Ovary (tissue), 9 donors: ENCODE measurements around the gene TUBB1. TPM values are rescaled to one million over a fixed set of nuclear protein-coding genes. Genes with fewer than 3 reads are reported as not detected.

Experiments used
- DNase-seq, 5 donors: peaks; one replicate each; pipeline ENCODE4 v3.0.0-alpha.2; 2019 to 2020
- H3K27ac ChIP-seq, 2 donors: fragments of 200-600 bp; one replicate each; pipeline versions ENCODE4 v1.5.1 to v1.8.0; 2019 to 2022
- H3K27me3 ChIP-seq: fragments of 200-600 bp; one replicate; pipeline ENCODE4 v1.8.0; 2022
- H3K36me3 ChIP-seq: fragments of 200-600 bp; sonication (generic); one replicate; pipeline ENCODE4 v1.5.1; 2019
- H3K4me1 ChIP-seq: one replicate; pipeline ENCODE4 v1.8.1; 2013; ENCODE audit warnings: mild to moderate bottlenecking, moderate library complexity; ENCODE audit not compliant: insufficient read depth
- H3K4me3 ChIP-seq: fragments of 200-600 bp; sonication (generic); one replicate; pipeline ENCODE4 v1.5.1; 2017
- H3K9me3 ChIP-seq, 2 donors: fragments of 200-600 bp in 1 of 2; sonication (generic) in 1 of 2; one replicate each; pipeline versions ENCODE4 v1.5.1 to v1.8.1; 2013 to 2019; ENCODE audit warnings: mild to moderate bottlenecking in 1 of 2, moderate library complexity in 1 of 2
- CTCF ChIP-seq, 3 donors: fragments of 450-650 bp in 2 of 3; fragments of 200-600 bp in 1 of 3; IDR thresholded peaks; one replicate each; pipeline versions ENCODE4 v1.5.1 to v1.8.0; 2016 to 2022; ENCODE audit warnings: antibody characterized with exemption in 3 of 3, mild to moderate bottlenecking in 1 of 3
- EP300 ChIP-seq: sonication (generic); formaldehyde crosslinking; IDR thresholded peaks from one replicate; pipeline ENCODE4 v1.6.1; 2017; ENCODE audit warnings: antibody characterized with exemption
- POLR2A ChIP-seq: fragments of 450-650 bp; IDR thresholded peaks from one replicate; pipeline ENCODE4 v1.6.1; 2017; ENCODE audit warnings: antibody characterized with exemption, mild to moderate bottlenecking, moderate library complexity
- WGBS, 3 donors: extraction: QIAGEN DNeasy Blood & Tissue Kit in 1 of 3; methylation state at CpG; one replicate each; pipeline versions ENCODE4 v1.1.5 to v1.1.7; 2013 to 2017; 5-methylcytosine and 5-hydroxymethylcytosine counted together
- intact Hi-C, 4 donors: fragments of 100-400 bp; cut with DNase I; formaldehyde crosslinking; loops; one replicate each; pipeline versions ENCODE4 v1.11.0 to v1.15.1; 2022 to 2023
- polyA plus RNA-seq, 2 donors: library from polyadenylated mRNA; stranded (reverse); fragments of 200-250 nt in 1 of 2; fragments of 350-450 nt in 1 of 2; fragmentation: Illumina TruSeq in 1 of 2; extraction: RNeasy Lipid Tissue Mini Kit (QIAGEN cat#74804) in 1 of 2; gene quantifications; one replicate each; pipeline ENCODE4 v1.2.3, GENCODE V29; 2013 to 2014
- total RNA-seq, 7 donors: library from RNA; depleted of rRNA in 2 of 7; stranded (reverse); fragments of >200 nt in 2 of 7; fragmentation: NEBNext Ultra II Directional in 3 of 7; extraction: Animal tissue kit (Norgen Biotek cat#: 25700) in 3 of 7; gene quantifications; one replicate each; pipeline versions ENCODE4 v1.1.0 to v1.2.4, GENCODE V29; 2016 to 2023
- donor health status: DM: no; HTN: no; CAD: no; lungs with moderate emphysema.
- donor health status: DM: no; HTN: no; CAD: no.
- donor health status: Bipolar disorder and iron deficiency.
- donor health status: DM: yes; HTN: yes; CAD: no.
- donor health status: DM: no; HTN: no; CAD: no.
- donor health status: DM: yes; HTN: yes; CAD: no.

TUBB1 gene
- total and polyA plus RNA-seq, 9 donors = 0.02 to 0.17 (median 0.12) TPM; not detected in 2

- peaks cover 6% of the 10 kb centered on the region for H3K4me1 ChIP-seq
Measured at GRCh38 chr20:59026904-59027740, 7.9 kb downstream of the TUBB1 start.

GRCh38 chr20:59027741-59028320 is 8.6 kb downstream of the TUBB1 start:
- no peaks in the 10 kb centered on the region for H3K27me3 ChIP-seq
- H3K4me3 ChIP-seq = no peak overlapping the region
- H3K36me3 ChIP-seq = no peaks in the 10 kb centered on the region
- no peak for DNase-seq
- WGBS, 3 donors = 47 to 50% (median 49%) methylated on average over 8 of the region's 8 CpGs
- no peak overlapping the region for H3K27ac ChIP-seq
- TF ChIP-seq EP300 (no peak), CTCF (IDR thresholded peaks at IDR 0.05) (no peak), POLR2A (no peak)
- no peaks in the 10 kb centered on the region for H3K9me3 ChIP-seq
- intact Hi-C loops = no loop called here
- H3K4me1 ChIP-seq = peaks cover 6% of the 10 kb centered on the region

More at GRCh38 chr20:59026904-59027740, 7.9 kb downstream of the TUBB1 start:
- 78 to 84% (median 80%) methylated on average over 5 of the region's 5 CpGs for WGBS, 3 donors
- TF ChIP-seq POLR2A (no peak), EP300 (no peak), CTCF (IDR thresholded peaks at IDR 0.05) (no peak)
- Histone ChIP-seq H3K36me3 (no peaks in the 10 kb centered on the region), H3K9me3 (no peaks in the 10 kb centered on the region), H3K27me3 (no peaks in the 10 kb centered on the region), H3K27ac (no peak overlapping the region), H3K4me3 (no peak overlapping the region)
- intact Hi-C loops = no loop called here
- no peak for DNase-seq

- Histone ChIP-seq H3K9me3 (no peaks in the 10 kb centered on the region), H3K4me3 (no peak overlapping the region), H3K4me1 (peaks cover 6% of the 10 kb centered on the region), H3K27ac (no peak overlapping the region), H3K27me3 (no peaks in the 10 kb centered on the region), H3K36me3 (no peaks in the 10 kb centered on the region)
- intact Hi-C loops = no loop called here
- no peak for TF ChIP-seq POLR2A
- no peak for TF ChIP-seq CTCF (IDR thresholded peaks at IDR 0.05)
- TF ChIP-seq EP300 = no peak
- 30 to 51% (median 42%) methylated on average over 2 of the region's 2 CpGs for WGBS, 3 donors
- DNase-seq = no peak
Measured at GRCh38 chr20:59028812-59029211, 9.6 kb downstream of the TUBB1 start.

GRCh38 chr20:59030911-59031563 is 11.8 kb downstream of the TUBB1 start:
- H3K27me3 ChIP-seq = no peaks in the 10 kb centered on the region
- peak overlapping the region; percentile 86 for H3K4me3 ChIP-seq
- 68 to 74% (median 71%) methylated on average over 7 of the region's 7 CpGs for WGBS, 3 donors
- H3K9me3 ChIP-seq = no peaks in the 10 kb centered on the region
- TF ChIP-seq EP300 (no peak), CTCF (IDR thresholded peaks at IDR 0.05) (no peak), POLR2A (no peak)
- no peak overlapping the region for H3K27ac ChIP-seq
- no peaks in the 10 kb centered on the region for H3K36me3 ChIP-seq
- peaks cover 6% of the 10 kb centered on the region for H3K4me1 ChIP-seq
- intact Hi-C loops = loop anchor here in 1 of 4 donors (5.0 kb wide), 1 partner anchor 139 kb away; no protein-coding TSS in a partner anchor
- DNase-seq = no peak
